Neural progenitor cell (in vitro differentiated cells): ENCODE results near the gene DEFB112.

Source experiments
- CTCF ChIP-seq: fragments of 200-600 bp; sonication (generic); IDR thresholded peaks from 2 replicates; pipeline ENCODE4 v1.5.1; 2017; ENCODE audit warnings: antibody characterized with exemption, mild to moderate bottlenecking
- EZH2 ChIP-seq: fragments of 200-600 bp; sonication (generic); IDR thresholded peaks from 2 replicates; pipeline ENCODE4 v1.6.1; 2017; ENCODE audit warnings: antibody characterized with exemption, mild to moderate bottlenecking, moderate library complexity
- EZH2phosphoT487 ChIP-seq: fragments of 200-600 bp; sonication (generic); IDR thresholded peaks from 2 replicates; pipeline ENCODE4 v1.6.1; 2017; ENCODE audit warnings: antibody characterized with exemption

GRCh38 chr6:50056242-50056641 lies 6.5 kb upstream of the DEFB112 start:
- TF ChIP-seq CTCF (no peak), EZH2 (no peak), EZH2phosphoT487 (no peak)
